ENCODE results near the gene NMUR1. TPM values are rescaled to one million over a fixed set of nuclear protein-coding genes. Genes with fewer than 3 reads are reported as not detected.

NMUR1 gene
- polyA plus RNA-seq, 1 donor (not counting 4 experiments of a cell fraction or from before 2014, with no cell fraction given): not detected

GRCh38 chr2:231514225-231514950, 15.9 kb downstream of the NMUR1 start:
- no peaks in the 10 kb centered on the region for H4K20me1 ChIP-seq (ENCODE audit: control insufficient read depth, extremely low read depth, insufficient read depth, low read length)
- H3K36me3 ChIP-seq (ENCODE audit: control insufficient read depth in 2 of 2, extremely low read depth in 1 of 2, insufficient read depth in 2 of 2, low read length in 2 of 2): no peaks in the 10 kb centered on the region
- no peaks in the 10 kb centered on the region for H3K27me3 ChIP-seq (ENCODE audit: control insufficient read depth, extremely low read depth, insufficient read depth, low read length)
- no peaks in the 10 kb centered on the region for H3K9me1 ChIP-seq (ENCODE audit: control insufficient read depth, extremely low read depth, insufficient read depth, low read length)
- dilution Hi-C loops (cut with MboI; ENCODE audit: extremely low pct_ligation_motif_present, low sequenced_read_pairs): no loop called here
- H2AFZ ChIP-seq (ENCODE audit: control insufficient read depth, low read length): peak overlapping the region; percentile 97
- H3K4me1 ChIP-seq (ENCODE audit: control insufficient read depth, extremely low read depth, insufficient read depth, low read length): peaks cover 10% of the 10 kb centered on the region
- peak; percentile 78 for DNase-seq (ENCODE audit: low read depth, low spot score)
- peak overlapping the region; percentile 57 to 95 (median 75) for H3K4me3 ChIP-seq (ENCODE audit: control insufficient read depth in 2 of 3, extremely low read depth in 1 of 3, insufficient read depth in 2 of 3, low read depth in 1 of 3, low read length in 3 of 3)
- H3K79me2 ChIP-seq (ENCODE audit: control insufficient read depth, insufficient read depth, low read length): no peaks in the 10 kb centered on the region
- no peaks in the 10 kb centered on the region for H3K9me3 ChIP-seq (ENCODE audit: control insufficient read depth, low read depth, low read length)
- no peak for TF ChIP-seq CTCF (optimal IDR thresholded peaks at IDR 0.05 in 1 of 3, IDR thresholded peaks at IDR 0.05 in 1 of 3, conservative IDR thresholded peaks at IDR 0.05 in 1 of 3; ENCODE audit: extremely low read depth in 1 of 3, insufficient read depth in 2 of 3, low read length in 3 of 3)
- no peak for TF ChIP-seq EZH2 (IDR thresholded peaks at IDR 0.05; ENCODE audit: low read length)
- peak overlapping the region; percentile 97 for H3K9ac ChIP-seq (ENCODE audit: control insufficient read depth, extremely low read depth, insufficient read depth, low read length)
- no peak for FAIRE-seq
- H3K4me2 ChIP-seq (ENCODE audit: control insufficient read depth, extremely low read depth, insufficient read depth, low read depth, low read length): peak overlapping the region; percentile 96
- H3K27ac ChIP-seq (ENCODE audit: control insufficient read depth, insufficient read depth, low read length): peak overlapping the region; percentile 95

GRCh38 chr2:231513746-231514224, 16.5 kb downstream of the NMUR1 start:
- H4K20me1 ChIP-seq (ENCODE audit: control insufficient read depth, extremely low read depth, insufficient read depth, low read length): no peaks in the 10 kb centered on the region
- FAIRE-seq (no peak), DNase-seq (ENCODE audit: low read depth, low spot score) (no peak)
- peak overlapping the region; percentile 97 for H3K9ac ChIP-seq (ENCODE audit: control insufficient read depth, extremely low read depth, insufficient read depth, low read length)
- H3K4me1 ChIP-seq (ENCODE audit: control insufficient read depth, extremely low read depth, insufficient read depth, low read length): peaks cover 10% of the 10 kb centered on the region
- H3K79me2 ChIP-seq (ENCODE audit: control insufficient read depth, insufficient read depth, low read length): no peaks in the 10 kb centered on the region
- no peaks in the 10 kb centered on the region for H3K9me3 ChIP-seq (ENCODE audit: control insufficient read depth, low read depth, low read length)
- dilution Hi-C loops (cut with MboI; ENCODE audit: extremely low pct_ligation_motif_present, low sequenced_read_pairs): no loop called here
- H2AFZ ChIP-seq (ENCODE audit: control insufficient read depth, low read length): peak overlapping the region; percentile 97
- no peaks in the 10 kb centered on the region for H3K36me3 ChIP-seq (ENCODE audit: control insufficient read depth in 2 of 2, extremely low read depth in 1 of 2, insufficient read depth in 2 of 2, low read length in 2 of 2)
- no peaks in the 10 kb centered on the region for H3K9me1 ChIP-seq (ENCODE audit: control insufficient read depth, extremely low read depth, insufficient read depth, low read length)
- peak overlapping the region; percentile 86 for H3K4me2 ChIP-seq (ENCODE audit: control insufficient read depth, extremely low read depth, insufficient read depth, low read depth, low read length)
- TF ChIP-seq EZH2 (IDR thresholded peaks at IDR 0.05; ENCODE audit: low read length) (no peak), CTCF (optimal IDR thresholded peaks at IDR 0.05 in 1 of 3, IDR thresholded peaks at IDR 0.05 in 1 of 3, conservative IDR thresholded peaks at IDR 0.05 in 1 of 3; ENCODE audit: extremely low read depth in 1 of 3, insufficient read depth in 2 of 3, low read length in 3 of 3) (no peak)
- H3K27ac ChIP-seq (ENCODE audit: control insufficient read depth, insufficient read depth, low read length): peak overlapping the region; percentile 95
- peak overlapping the region; percentile 57 to 95 (median 75) for H3K4me3 ChIP-seq (ENCODE audit: control insufficient read depth in 2 of 3, extremely low read depth in 1 of 3, insufficient read depth in 2 of 3, low read depth in 1 of 3, low read length in 3 of 3)
- no peaks in the 10 kb centered on the region for H3K27me3 ChIP-seq (ENCODE audit: control insufficient read depth, extremely low read depth, insufficient read depth, low read length)

Measured in keratinocyte (primary cell).